HG03521 (cell line): ENCODE measurements around the gene REN.

Source experiments
- ATAC-seq: cut with Tn5 transposase; IDR thresholded peaks from one replicate; pipeline ENCODE4 v1.9.1; 2021; ENCODE audit warnings: mild to moderate bottlenecking, moderate library complexity; ENCODE audit not compliant: unreplicated experiment

REN gene

GRCh38 chr1:204166219-204166618 lies at the start of gene REN:
Gene REN, minus strand, starts transcription at chr1:204166337. Its CDS starts 44 bp downstream, at chr1:204166293.
- ATAC-seq: no peak

GRCh38 chr1:204213668-204214662 lies 47.8 kb upstream of the REN start, which contains the start of gene GOLT1A:
Gene GOLT1A, minus strand, starts transcription at chr1:204213988. Its CDS starts 82 bp downstream, at chr1:204213906.
- no peak for ATAC-seq

- no peak for ATAC-seq
Observed at GRCh38 chr1:204212715-204213114, 46.6 kb upstream of the REN start.

- ATAC-seq: no peak
Observed at GRCh38 chr1:204211046-204211445, 44.9 kb upstream of the REN start.

- no peak for ATAC-seq
Observed at GRCh38 chr1:204207136-204207616, 41.0 kb upstream of the REN start.

- no peak for ATAC-seq
Observed at GRCh38 chr1:204206121-204206520, 40.0 kb upstream of the REN start.

- no peak for ATAC-seq
Observed at GRCh38 chr1:204205486-204205885, 39.3 kb upstream of the REN start.

- ATAC-seq: no peak
Observed at GRCh38 chr1:204204944-204205343, 38.8 kb upstream of the REN start.

- ATAC-seq: no peak
Observed at GRCh38 chr1:204203206-204203767, 37.1 kb upstream of the REN start.

GRCh38 chr1:204202481-204202880 lies 36.3 kb upstream of the REN start:
- no peak for ATAC-seq

- no peak for ATAC-seq
Observed at GRCh38 chr1:204201348-204202040, 35.4 kb upstream of the REN start.

GRCh38 chr1:204199579-204199978 lies 33.4 kb upstream of the REN start:
- no peak for ATAC-seq

GRCh38 chr1:204198348-204199340 lies 32.5 kb upstream of the REN start:
- ATAC-seq: no peak

GRCh38 chr1:204197068-204197467 lies 30.9 kb upstream of the REN start:
- ATAC-seq: no peak

- no peak for ATAC-seq
Observed at GRCh38 chr1:204196068-204196795, 30.1 kb upstream of the REN start, which contains the start of gene KISS1. Gene KISS1, minus strand, starts transcription at chr1:204196491. Its CDS starts 3,615 bp downstream, at chr1:204192876.

- no peak for ATAC-seq
Observed at GRCh38 chr1:204194771-204195170, 28.6 kb upstream of the REN start.

GRCh38 chr1:204194080-204194479 lies 27.9 kb upstream of the REN start:
- ATAC-seq: no peak

- no peak for ATAC-seq
Observed at GRCh38 chr1:204192589-204193352, 26.6 kb upstream of the REN start.

GRCh38 chr1:204192046-204192445 lies 25.9 kb upstream of the REN start:
- ATAC-seq: no peak
